BLaER1 (cell line): ENCODE measurements around the gene NDUFAF7.
"Not testable (repeated sequence)": the region's sequence is repeated elsewhere in the genome, so short reads cannot be mapped to it uniquely, and the experiment has no call there.

ENCODE experiments used
- H3K27ac ChIP-seq: shearing (Covaris generic); formaldehyde crosslinking; 2 replicates; pipeline ENCODE4 v1.8.1; 2022
- H3K27me3 ChIP-seq: shearing (Covaris generic); formaldehyde crosslinking; 2 replicates; pipeline ENCODE4 v1.8.1; 2022
- H3K36me3 ChIP-seq: shearing (Covaris generic); formaldehyde crosslinking; 2 replicates; pipeline ENCODE4 v1.8.1; 2022
- H3K4me1 ChIP-seq: shearing (Covaris generic); formaldehyde crosslinking; 2 replicates; pipeline ENCODE4 v1.8.1; 2022
- H3K4me2 ChIP-seq: shearing (Covaris generic); formaldehyde crosslinking; 2 replicates; pipeline ENCODE4 v1.8.1; 2022
- H3K4me3 ChIP-seq: shearing (Covaris generic); formaldehyde crosslinking; 2 replicates; pipeline ENCODE4 v1.8.1; 2022
- H3K9ac ChIP-seq: shearing (Covaris generic); formaldehyde crosslinking; 2 replicates; pipeline ENCODE4 v1.8.1; 2022
- H3K9me3 ChIP-seq: shearing (Covaris generic); formaldehyde crosslinking; 2 replicates; pipeline ENCODE4 v1.8.1; 2022
- H4K20me1 ChIP-seq: shearing (Covaris generic); formaldehyde crosslinking; 2 replicates; pipeline ENCODE4 v1.8.1; 2022
- Cebpa-rat ChIP-seq: shearing (Covaris generic); IDR thresholded peaks from 2 replicates; pipeline ENCODE4 v1.8.1; 2022

The NDUFAF7 gene

GRCh38 chr2:37274359-37274965, 43.0 kb downstream of the NDUFAF7 start:
- Histone ChIP-seq H3K27me3 (no peaks in the 10 kb centered on the region), H3K4me1 (no peaks in the 10 kb centered on the region), H3K27ac (no peak overlapping the region), H4K20me1 (no peaks in the 10 kb centered on the region), H3K4me3 (no peak overlapping the region), H3K9me3 (no peaks in the 10 kb centered on the region), H3K4me2 (no peak overlapping the region), H3K36me3 (peaks cover 70% of the 10 kb centered on the region), H3K9ac (no peak overlapping the region)
- no peak for TF ChIP-seq Cebpa-rat

- no peaks in the 10 kb centered on the region for H4K20me1 ChIP-seq
- no peaks in the 10 kb centered on the region for H3K27me3 ChIP-seq
- H3K9me3 ChIP-seq = no peaks in the 10 kb centered on the region
- H3K36me3 ChIP-seq = peaks cover 70% of the 10 kb centered on the region
- no peak overlapping the region for H3K4me3 ChIP-seq
- H3K4me1 ChIP-seq = no peaks in the 10 kb centered on the region
- TF ChIP-seq Cebpa-rat = no peak
- H3K9ac ChIP-seq = no peak overlapping the region
- no peak overlapping the region for H3K4me2 ChIP-seq
- H3K27ac ChIP-seq = no peak overlapping the region
These were observed 44.8 kb downstream of the NDUFAF7 start for GRCh38 chr2:37276291-37276690.

GRCh38 chr2:37281916-37282315, 50.5 kb downstream of the NDUFAF7 start:
- H3K27me3 ChIP-seq = no peaks in the 10 kb centered on the region
- TF ChIP-seq Cebpa-rat = no peak
- no peaks in the 10 kb centered on the region for H3K9me3 ChIP-seq
- no peak overlapping the region for H3K9ac ChIP-seq
- no peak overlapping the region for H3K4me3 ChIP-seq
- H3K36me3 ChIP-seq = peaks cover 48% of the 10 kb centered on the region
- H3K4me2 ChIP-seq = no peak overlapping the region
- no peaks in the 10 kb centered on the region for H3K4me1 ChIP-seq
- no peaks in the 10 kb centered on the region for H4K20me1 ChIP-seq
- no peak overlapping the region for H3K27ac ChIP-seq

GRCh38 chr2:37282746-37283145, 51.3 kb downstream of the NDUFAF7 start:
- no peak overlapping the region for H3K4me2 ChIP-seq
- H3K27me3 ChIP-seq = no peaks in the 10 kb centered on the region
- no peaks in the 10 kb centered on the region for H4K20me1 ChIP-seq
- H3K27ac ChIP-seq = no peak overlapping the region
- H3K4me1 ChIP-seq = no peaks in the 10 kb centered on the region
- H3K36me3 ChIP-seq = peaks cover 52% of the 10 kb centered on the region
- no peak overlapping the region for H3K9ac ChIP-seq
- no peak overlapping the region for H3K4me3 ChIP-seq
- H3K9me3 ChIP-seq = no peaks in the 10 kb centered on the region
- no peak for TF ChIP-seq Cebpa-rat

- Histone ChIP-seq H3K4me2 (no peak overlapping the region), H3K9ac (no peak overlapping the region), H3K4me3 (no peak overlapping the region), H3K4me1 (no peaks in the 10 kb centered on the region), H3K27ac (no peak overlapping the region), H3K9me3 (no peaks in the 10 kb centered on the region), H4K20me1 (no peaks in the 10 kb centered on the region), H3K27me3 (no peaks in the 10 kb centered on the region), H3K36me3 (peaks cover 52% of the 10 kb centered on the region)
- no peak for TF ChIP-seq Cebpa-rat
These were observed 51.7 kb downstream of the NDUFAF7 start for GRCh38 chr2:37283207-37283606.

- H3K9me3 ChIP-seq = no peaks in the 10 kb centered on the region
- H3K27ac ChIP-seq = no peak overlapping the region
- no peak overlapping the region for H3K4me2 ChIP-seq
- no peak for TF ChIP-seq Cebpa-rat
- H3K4me3 ChIP-seq = no peak overlapping the region
- no peaks in the 10 kb centered on the region for H3K4me1 ChIP-seq
- no peaks in the 10 kb centered on the region for H3K27me3 ChIP-seq
- peaks cover 46% of the 10 kb centered on the region for H3K36me3 ChIP-seq
- no peaks in the 10 kb centered on the region for H4K20me1 ChIP-seq
- no peak overlapping the region for H3K9ac ChIP-seq
These were observed 52.9 kb downstream of the NDUFAF7 start for GRCh38 chr2:37284381-37284780.

- Histone ChIP-seq H3K4me2 (no peak overlapping the region), H3K9ac (no peak overlapping the region), H3K27me3 (no peaks in the 10 kb centered on the region), H3K27ac (no peak overlapping the region), H3K4me3 (no peak overlapping the region), H3K36me3 (peaks cover 36% of the 10 kb centered on the region), H4K20me1 (no peaks in the 10 kb centered on the region), H3K4me1 (no peaks in the 10 kb centered on the region), H3K9me3 (no peaks in the 10 kb centered on the region)
- TF ChIP-seq Cebpa-rat = no peak
These were observed 56.5 kb downstream of the NDUFAF7 start for GRCh38 chr2:37287966-37288365.

- H3K9me3 ChIP-seq = no peaks in the 10 kb centered on the region
- no peak overlapping the region for H3K27ac ChIP-seq
- no peak overlapping the region for H3K4me3 ChIP-seq
- H3K36me3 ChIP-seq = peaks cover 34% of the 10 kb centered on the region
- no peak for TF ChIP-seq Cebpa-rat
- no peak overlapping the region for H3K9ac ChIP-seq
- H3K27me3 ChIP-seq = no peaks in the 10 kb centered on the region
- no peaks in the 10 kb centered on the region for H3K4me1 ChIP-seq
- no peak overlapping the region for H3K4me2 ChIP-seq
- no peaks in the 10 kb centered on the region for H4K20me1 ChIP-seq
These were observed 60.2 kb downstream of the NDUFAF7 start for GRCh38 chr2:37291680-37292079.

GRCh38 chr2:37294858-37295257, 63.4 kb downstream of the NDUFAF7 start:
- H3K27me3 ChIP-seq, H3K9ac ChIP-seq, H3K27ac ChIP-seq, H3K4me3 ChIP-seq, H3K4me2 ChIP-seq, H3K4me1 ChIP-seq, H3K9me3 ChIP-seq, H4K20me1 ChIP-seq: not testable (repeated sequence)
- peaks cover 24% of the 10 kb centered on the region for H3K36me3 ChIP-seq

- no peak overlapping the region for H3K4me3 ChIP-seq
- H3K27ac ChIP-seq = no peak overlapping the region
- no peaks in the 10 kb centered on the region for H3K4me1 ChIP-seq
- H4K20me1 ChIP-seq = no peaks in the 10 kb centered on the region
- no peak overlapping the region for H3K4me2 ChIP-seq
- H3K27me3 ChIP-seq = no peaks in the 10 kb centered on the region
- 0 out of 2 replicates have a peak, but pooled peaks cover 6% of the 10 kb centered on the region for H3K9me3 ChIP-seq
- no peak for TF ChIP-seq Cebpa-rat
- peaks cover 23% of the 10 kb centered on the region for H3K36me3 ChIP-seq
- no peak overlapping the region for H3K9ac ChIP-seq
These were observed 64.1 kb downstream of the NDUFAF7 start for GRCh38 chr2:37295469-37296073.

- TF ChIP-seq Cebpa-rat = no peak
- Histone ChIP-seq H3K9ac (no peak overlapping the region), H4K20me1 (no peaks in the 10 kb centered on the region), H3K27ac (no peak overlapping the region), H3K4me3 (no peak overlapping the region), H3K27me3 (no peaks in the 10 kb centered on the region), H3K4me2 (no peak overlapping the region), H3K4me1 (no peaks in the 10 kb centered on the region), H3K36me3 (peaks cover 12% of the 10 kb centered on the region), H3K9me3 (peaks cover 7% of the 10 kb centered on the region)
These were observed 66.2 kb downstream of the NDUFAF7 start for GRCh38 chr2:37297632-37298031.
